ENCODE measurements around the gene FGR. TPM values are rescaled to one million over a fixed set of nuclear protein-coding genes. Genes with fewer than 3 reads are reported as not detected.

Gene FGR
- total and polyA plus RNA-seq, 2 of the 13 experiments (the other 11 are each of a cell fraction or from before 2014, with no cell fraction given), result not detected

DNA sequence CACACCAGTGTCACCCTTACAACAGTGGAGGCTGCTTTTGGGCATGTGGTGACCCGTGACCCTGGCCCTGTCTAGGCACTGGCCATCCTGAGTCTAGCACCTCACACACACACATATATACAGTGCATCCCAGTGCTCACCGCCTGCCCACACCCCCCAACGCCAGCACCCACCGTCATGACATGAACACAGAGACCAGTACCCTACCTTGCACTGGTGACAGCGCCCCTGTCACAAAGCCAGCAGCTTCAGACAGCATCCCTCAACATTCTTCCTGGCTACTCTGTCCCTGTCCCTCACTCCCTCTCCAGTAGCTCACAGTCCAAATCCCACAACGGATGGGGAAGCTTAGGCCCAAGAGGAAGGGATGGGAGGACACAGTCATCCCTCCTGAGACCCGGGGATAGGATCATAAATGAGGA, 58.2 kb downstream of the FGR start (continued):
- TF ChIP-seq ZNF850 (CRISPR knock-in tag; conservative IDR thresholded peaks at IDR 0.05) (no peak), ZNF3 (CRISPR knock-in tag; IDR thresholded peaks at IDR 0.05) (no peak), ZNF878 (CRISPR knock-in tag; IDR thresholded peaks at IDR 0.05) (no peak)

DNA sequence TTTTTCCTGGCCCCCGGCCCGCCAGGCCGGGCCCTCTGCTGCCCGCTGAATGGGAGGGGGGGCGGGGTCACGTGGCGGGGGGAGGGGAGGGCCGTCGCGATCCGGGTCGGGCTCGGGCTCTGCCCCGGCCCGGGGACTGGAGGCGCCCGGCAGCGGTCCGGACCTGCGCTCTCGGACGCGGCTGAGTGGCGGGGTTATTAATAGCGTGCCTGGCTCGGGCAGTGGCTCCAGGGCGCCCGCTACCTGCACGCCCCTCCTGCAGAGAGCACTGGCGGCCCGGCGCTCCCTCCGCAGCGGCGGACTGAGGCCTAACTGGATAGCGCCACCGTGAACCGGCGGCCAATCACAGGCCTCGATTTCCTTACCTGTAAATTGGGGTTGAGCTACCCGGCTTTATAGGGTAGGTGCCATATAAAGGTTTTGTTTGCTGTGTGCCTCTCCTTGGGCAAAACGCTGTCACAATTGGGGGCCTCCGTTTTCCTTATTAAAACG, 59.1 kb downstream of the FGR start:
- H4K20me1 ChIP-seq (ENCODE audit: insufficient read depth, low read length), result peaks cover 11% of the 10 kb centered on the region; the same call in 1 of the 2 replicates
- H3K4me3 ChIP-seq (replicated peaks in 1 of 3; ENCODE audit: insufficient read depth in 1 of 3, low read depth in 2 of 3, low read length in 3 of 3), result peak overlapping the region in 2 of 3 experiments; percentile 53 to 60; a peak in 5 of 6 replicates
- no peak overlapping the region for H3K27ac ChIP-seq (ENCODE audit: extremely low read length, insufficient read depth, low read length)
- ATAC-seq (peak; percentile 53), FAIRE-seq (no peak), DNase-seq (ENCODE audit: low spot score) (peak; percentile 40)
- H3K79me2 ChIP-seq (ENCODE audit: insufficient read depth, low read length), result peaks cover 25% of the 10 kb centered on the region
- no TSS peak for BruUV-seq (replicated peaks)
- H3K36me3 ChIP-seq (replicated peaks in 1 of 2; ENCODE audit: control insufficient read depth in 1 of 2, insufficient read depth in 2 of 2, low read length in 2 of 2), result no peaks in the 10 kb centered on the region
- no peaks in the 10 kb centered on the region for H3K9me3 ChIP-seq (ENCODE audit: low read length)
- H3K27me3 ChIP-seq (ENCODE audit: control insufficient read depth in 1 of 2, insufficient read depth in 2 of 2, low read length in 2 of 2), result no peaks in the 10 kb centered on the region
- in situ Hi-C loops (cut with HindIII; ENCODE audit: extremely low pct_ligation_motif_present, low pct_unique_long_range_greater_than_20kb) (no loop called here), intact Hi-C loops (cut with micrococcal nuclease; ENCODE audit: unreplicated experiment) (no loop called here)
- whole genome bisulfite sequencing (ENCODE audit: low lambda C conversion rate), result 58% methylated on average over 8 of the region's 44 CpGs
- peak overlapping the region; percentile 62 for H3K4me2 ChIP-seq (ENCODE audit: low read depth, low read length)
- ChIA-PET POLR2A (interaction anchor here (1.3 to 4.5 kb wide), 7 partner anchors 11 to 86 kb away, joined by 4 to 48 read pairs (median 8); partner anchors contain the start of gene WASF2), CTCF (ENCODE audit: low intra/inter-chr PET ratio, low total read pairs) (interaction anchor here (1.1 kb wide), 1 partner anchor 19 kb away, joined by 3 read pairs; no protein-coding TSS in a partner anchor)
- H3K9ac ChIP-seq (ENCODE audit: insufficient read depth, low read depth, low read length), result peak overlapping the region; percentile 11; the same call in 1 of the 2 replicates
- peaks cover 71% of the 10 kb centered on the region for H3K4me1 ChIP-seq (ENCODE audit: insufficient read depth, low read length)
- no peak overlapping the region for H2AFZ ChIP-seq (ENCODE audit: low read length)
- TF ChIP-seq, protein P1, sequence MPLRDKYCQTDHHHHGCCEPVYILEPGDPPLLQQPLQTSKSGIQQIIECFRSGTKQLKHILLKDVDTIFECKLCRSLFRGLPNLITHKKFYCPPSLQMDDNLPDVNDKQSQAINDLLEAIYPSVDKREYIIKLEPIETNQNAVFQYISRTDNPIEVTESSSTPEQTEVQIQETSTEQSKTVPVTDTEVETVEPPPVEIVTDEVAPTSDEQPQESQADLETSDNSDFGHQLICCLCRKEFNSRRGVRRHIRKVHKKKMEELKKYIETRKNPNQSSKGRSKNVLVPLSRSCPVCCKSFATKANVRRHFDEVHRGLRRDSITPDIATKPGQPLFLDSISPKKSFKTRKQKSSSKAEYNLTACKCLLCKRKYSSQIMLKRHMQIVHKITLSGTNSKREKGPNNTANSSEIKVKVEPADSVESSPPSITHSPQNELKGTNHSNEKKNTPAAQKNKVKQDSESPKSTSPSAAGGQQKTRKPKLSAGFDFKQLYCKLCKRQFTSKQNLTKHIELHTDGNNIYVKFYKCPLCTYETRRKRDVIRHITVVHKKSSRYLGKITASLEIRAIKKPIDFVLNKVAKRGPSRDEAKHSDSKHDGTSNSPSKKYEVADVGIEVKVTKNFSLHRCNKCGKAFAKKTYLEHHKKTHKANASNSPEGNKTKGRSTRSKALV (CRISPR knock-in tag; IDR thresholded peaks at IDR 0.05), result 0 out of 2 replicates have a peak, but pooled peaks have one; percentile 50
- TF ChIP-seq NFYC (CRISPR knock-in tag; IDR thresholded peaks at IDR 0.05) (peak; percentile 37), STAG1 (CRISPR knock-in tag; IDR thresholded peaks at IDR 0.05) (peak; percentile 37; the same call in 1 of the 2 replicates), JUN (CRISPR knock-in tag; IDR thresholded peaks at IDR 0.05) (no peak), PHF21A (CRISPR knock-in tag; IDR thresholded peaks at IDR 0.05) (peak; percentile 87), HNRNPLL (IDR thresholded peaks at IDR 0.05; ENCODE audit: low read depth, low read length, poor library complexity, severe bottlenecking) (peak; percentile 36), SIN3A (IDR thresholded peaks at IDR 0.05; ENCODE audit: borderline replicate concordance, low read depth, low read length) (peak; percentile 12; the same call in 1 of the 2 replicates), ZNF234 (CRISPR knock-in tag; conservative IDR thresholded peaks at IDR 0.05) (no peak)
- TF ChIP-seq, protein P2, sequence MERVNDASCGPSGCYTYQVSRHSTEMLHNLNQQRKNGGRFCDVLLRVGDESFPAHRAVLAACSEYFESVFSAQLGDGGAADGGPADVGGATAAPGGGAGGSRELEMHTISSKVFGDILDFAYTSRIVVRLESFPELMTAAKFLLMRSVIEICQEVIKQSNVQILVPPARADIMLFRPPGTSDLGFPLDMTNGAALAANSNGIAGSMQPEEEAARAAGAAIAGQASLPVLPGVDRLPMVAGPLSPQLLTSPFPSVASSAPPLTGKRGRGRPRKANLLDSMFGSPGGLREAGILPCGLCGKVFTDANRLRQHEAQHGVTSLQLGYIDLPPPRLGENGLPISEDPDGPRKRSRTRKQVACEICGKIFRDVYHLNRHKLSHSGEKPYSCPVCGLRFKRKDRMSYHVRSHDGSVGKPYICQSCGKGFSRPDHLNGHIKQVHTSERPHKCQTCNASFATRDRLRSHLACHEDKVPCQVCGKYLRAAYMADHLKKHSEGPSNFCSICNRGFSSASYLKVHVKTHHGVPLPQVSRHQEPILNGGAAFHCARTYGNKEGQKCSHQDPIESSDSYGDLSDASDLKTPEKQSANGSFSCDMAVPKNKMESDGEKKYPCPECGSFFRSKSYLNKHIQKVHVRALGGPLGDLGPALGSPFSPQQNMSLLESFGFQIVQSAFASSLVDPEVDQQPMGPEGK (CRISPR knock-in tag; IDR thresholded peaks at IDR 0.05), result peak; percentile 14; the same call in 1 of the 2 replicates
- TF ChIP-seq, protein P3, sequence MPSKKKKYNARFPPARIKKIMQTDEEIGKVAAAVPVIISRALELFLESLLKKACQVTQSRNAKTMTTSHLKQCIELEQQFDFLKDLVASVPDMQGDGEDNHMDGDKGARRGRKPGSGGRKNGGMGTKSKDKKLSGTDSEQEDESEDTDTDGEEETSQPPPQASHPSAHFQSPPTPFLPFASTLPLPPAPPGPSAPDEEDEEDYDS (CRISPR knock-in tag; IDR thresholded peaks at IDR 0.05), result 0 out of 2 replicates have a peak, but pooled peaks have one; percentile 19
- TF ChIP-seq, protein P4, sequence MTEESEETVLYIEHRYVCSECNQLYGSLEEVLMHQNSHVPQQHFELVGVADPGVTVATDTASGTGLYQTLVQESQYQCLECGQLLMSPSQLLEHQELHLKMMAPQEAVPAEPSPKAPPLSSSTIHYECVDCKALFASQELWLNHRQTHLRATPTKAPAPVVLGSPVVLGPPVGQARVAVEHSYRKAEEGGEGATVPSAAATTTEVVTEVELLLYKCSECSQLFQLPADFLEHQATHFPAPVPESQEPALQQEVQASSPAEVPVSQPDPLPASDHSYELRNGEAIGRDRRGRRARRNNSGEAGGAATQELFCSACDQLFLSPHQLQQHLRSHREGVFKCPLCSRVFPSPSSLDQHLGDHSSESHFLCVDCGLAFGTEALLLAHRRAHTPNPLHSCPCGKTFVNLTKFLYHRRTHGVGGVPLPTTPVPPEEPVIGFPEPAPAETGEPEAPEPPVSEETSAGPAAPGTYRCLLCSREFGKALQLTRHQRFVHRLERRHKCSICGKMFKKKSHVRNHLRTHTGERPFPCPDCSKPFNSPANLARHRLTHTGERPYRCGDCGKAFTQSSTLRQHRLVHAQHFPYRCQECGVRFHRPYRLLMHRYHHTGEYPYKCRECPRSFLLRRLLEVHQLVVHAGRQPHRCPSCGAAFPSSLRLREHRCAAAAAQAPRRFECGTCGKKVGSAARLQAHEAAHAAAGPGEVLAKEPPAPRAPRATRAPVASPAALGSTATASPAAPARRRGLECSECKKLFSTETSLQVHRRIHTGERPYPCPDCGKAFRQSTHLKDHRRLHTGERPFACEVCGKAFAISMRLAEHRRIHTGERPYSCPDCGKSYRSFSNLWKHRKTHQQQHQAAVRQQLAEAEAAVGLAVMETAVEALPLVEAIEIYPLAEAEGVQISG (CRISPR knock-in tag; IDR thresholded peaks at IDR 0.05), result peak; percentile 30; the same call in 1 of the 2 replicates
